Measurements from ENCODE around the gene RPLP1.

- TF ChIP-seq CTCF (conservative IDR thresholded peaks at IDR 0.05 in 1 of 2, IDR thresholded peaks at IDR 0.05 in 1 of 2; ENCODE audit: low read depth in 1 of 2, low read length in 2 of 2) (no peak), EZH2 (IDR thresholded peaks at IDR 0.05; ENCODE audit: low read length, missing control alignments) (no peak)
Measured at GRCh38 chr15:69443032-69443611, 9.5 kb upstream of the RPLP1 start.
